ENCODE data around the gene PGPEP1.
"Not testable (repeated sequence)": the region's sequence is repeated elsewhere in the genome, so short reads cannot be mapped to it uniquely, and the experiment has no call there.

Gene PGPEP1

DNA sequence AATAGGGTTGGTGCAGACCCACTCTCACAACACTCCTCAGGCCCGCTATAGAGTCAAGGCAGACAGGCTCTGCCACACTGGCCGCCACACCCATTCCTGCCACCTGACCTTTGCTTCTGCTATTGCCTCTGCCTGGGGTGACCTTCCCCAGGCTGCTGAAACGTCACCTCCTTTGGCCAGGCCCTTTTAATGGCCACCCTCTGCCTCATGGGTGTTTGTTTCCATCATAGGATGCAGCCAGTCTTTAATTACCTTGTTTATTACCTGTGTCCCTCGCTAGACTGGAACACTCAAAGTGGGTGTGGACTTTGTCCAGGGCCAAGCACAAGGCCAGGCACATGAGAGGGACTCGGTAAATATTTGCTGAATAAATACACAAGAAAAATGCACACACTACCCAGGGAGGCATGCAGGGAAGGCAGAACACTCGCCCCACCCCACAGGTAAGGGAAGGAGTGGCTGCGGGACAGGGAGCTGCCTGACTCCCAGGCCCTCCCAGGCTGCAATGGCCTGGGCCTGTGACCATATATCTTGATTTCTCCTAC, 20.7 kb upstream of the PGPEP1 start:
- H3K27me3 Mint-ChIP-seq: no peaks in the 10 kb centered on the region
- peak overlapping the region; percentile 72 to 87 for H3K4me3 Mint-ChIP-seq
- DNase-seq: no peak
- no peaks in the 10 kb centered on the region for H3K9me3 Mint-ChIP-seq
- peak overlapping the region; percentile 85 to 87 for H3K27ac Mint-ChIP-seq
- no peak for ATAC-seq
- H3K4me1 Mint-ChIP-seq: peaks cover 83% of the 10 kb centered on the region

DNA sequence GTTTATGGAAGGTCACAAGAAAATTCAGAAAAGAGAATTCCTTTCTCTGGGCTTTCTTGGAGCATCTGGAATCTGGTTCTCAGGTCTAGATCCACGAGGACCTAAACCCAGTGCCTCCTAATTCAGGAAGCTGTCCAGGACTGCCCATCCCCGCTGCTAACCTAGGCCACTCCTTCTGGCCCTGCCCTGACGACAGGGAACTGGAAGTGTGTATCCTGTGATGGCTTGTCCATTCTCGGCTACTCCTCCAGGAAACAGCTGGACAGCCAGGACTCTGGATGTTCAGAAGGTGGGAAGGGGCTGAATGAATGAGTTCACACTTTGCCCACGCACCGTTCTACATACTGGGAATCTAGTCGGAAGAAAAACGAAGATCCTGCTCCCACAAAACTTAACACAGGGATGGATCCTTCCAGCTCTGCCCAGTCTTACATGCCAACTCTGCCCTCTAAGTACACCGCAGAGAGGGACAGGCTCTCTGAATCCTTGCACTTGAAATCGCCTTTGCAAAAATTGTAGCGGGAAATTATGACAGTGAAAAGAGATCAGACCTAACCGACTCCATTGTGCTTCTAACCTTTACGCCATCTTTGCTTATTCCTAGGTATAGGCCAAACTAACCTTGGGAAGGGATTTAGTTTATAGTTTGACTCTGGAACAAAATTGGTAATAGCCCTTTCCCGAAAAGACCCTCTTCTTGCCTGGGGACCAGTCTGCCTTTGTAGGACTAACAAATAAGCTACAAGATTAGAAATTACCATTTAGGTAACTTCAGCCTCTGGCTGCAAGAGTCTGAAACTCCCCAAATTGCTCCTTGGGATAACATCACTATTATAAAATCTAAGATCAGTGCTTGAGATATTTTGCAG, 19.3 kb upstream of the PGPEP1 start:
- no peak for ATAC-seq
- peaks cover 70% of the 10 kb centered on the region for H3K4me1 Mint-ChIP-seq
- no peak for DNase-seq

DNA sequence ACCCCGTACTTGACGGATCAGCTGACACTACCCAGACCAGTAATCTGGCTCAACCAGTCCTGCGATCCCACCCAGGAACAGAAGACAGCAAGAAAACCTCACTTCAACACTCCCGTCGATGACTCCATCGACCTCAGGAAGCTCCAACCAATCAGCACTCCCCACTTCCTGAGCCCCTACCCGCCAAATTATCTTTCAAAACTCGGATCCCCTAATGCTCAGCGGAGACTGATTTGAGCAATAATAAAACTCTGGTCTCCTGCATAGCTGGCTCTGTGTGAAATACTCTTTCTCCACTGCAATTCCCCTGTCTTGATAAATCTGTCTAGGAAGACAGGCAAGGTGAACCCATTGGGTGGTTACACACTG, 18.7 kb upstream of the PGPEP1 start:
- Mint-ChIP-seq H3K27me3 (no peaks in the 10 kb centered on the region), H3K9me3 (no peaks in the 10 kb centered on the region), H3K4me1 (peaks cover 64% of the 10 kb centered on the region), H3K27ac (peak overlapping the region; percentile 91 to 92), H3K4me3 (peak overlapping the region; percentile 91)
- ATAC-seq (no peak), DNase-seq (peak; percentile 25 to 54)

More for the DNA sequence above, 19.3 kb upstream of the PGPEP1 start:
- Mint-ChIP-seq H3K9me3 (no peaks in the 10 kb centered on the region), H3K27me3 (no peaks in the 10 kb centered on the region), H3K27ac (peak overlapping the region; percentile 91 to 92), H3K4me3 (peak overlapping the region; percentile 91)

GRCh38 chr19:18322318-18322758, 18.1 kb upstream of the PGPEP1 start:
- Mint-ChIP-seq H3K4me3 (peak overlapping the region; percentile 91), H3K9me3 (no peaks in the 10 kb centered on the region), H3K27me3 (no peaks in the 10 kb centered on the region), H3K27ac (peak overlapping the region; percentile 91 to 92), H3K4me1 (peaks cover 61% of the 10 kb centered on the region)
- ATAC-seq (peak; percentile 22), DNase-seq (peak; percentile 39 to 56)

- Mint-ChIP-seq H3K4me3 (peak within 1 kb of the TSS; percentile 91), H3K4me1 (peaks cover 55% of the 10 kb centered on the region), H3K27ac (peak within 1 kb of the TSS; percentile 92 to 96), H3K27me3 (no peaks in the 10 kb centered on the region), H3K9me3 (no peaks in the 10 kb centered on the region)
- ATAC-seq (peak; percentile 96), DNase-seq (peak; percentile 99 to 100)
Measured at GRCh38 chr19:18322759-18323460, 17.5 kb upstream of the PGPEP1 start, which contains the start of gene LSM4. TSS of gene LSM4 (minus strand) at chr19:18323076. CDS start at chr19:18323020, 56 bp downstream.

- Mint-ChIP-seq H3K4me3 (peak overlapping the region in 1 of 2 donors; percentile 91), H3K4me1 (peaks cover 53% of the 10 kb centered on the region)
- not testable (repeated sequence) for DNase-seq, H3K27me3 Mint-ChIP-seq, H3K27ac Mint-ChIP-seq, H3K9me3 Mint-ChIP-seq, ATAC-seq
Measured at GRCh38 chr19:18324373-18324731, 16.0 kb upstream of the PGPEP1 start.

GRCh38 chr19:18326772-18327171, 13.6 kb upstream of the PGPEP1 start:
- DNase-seq: no peak
- H3K27me3 Mint-ChIP-seq: no peaks in the 10 kb centered on the region

DNA sequence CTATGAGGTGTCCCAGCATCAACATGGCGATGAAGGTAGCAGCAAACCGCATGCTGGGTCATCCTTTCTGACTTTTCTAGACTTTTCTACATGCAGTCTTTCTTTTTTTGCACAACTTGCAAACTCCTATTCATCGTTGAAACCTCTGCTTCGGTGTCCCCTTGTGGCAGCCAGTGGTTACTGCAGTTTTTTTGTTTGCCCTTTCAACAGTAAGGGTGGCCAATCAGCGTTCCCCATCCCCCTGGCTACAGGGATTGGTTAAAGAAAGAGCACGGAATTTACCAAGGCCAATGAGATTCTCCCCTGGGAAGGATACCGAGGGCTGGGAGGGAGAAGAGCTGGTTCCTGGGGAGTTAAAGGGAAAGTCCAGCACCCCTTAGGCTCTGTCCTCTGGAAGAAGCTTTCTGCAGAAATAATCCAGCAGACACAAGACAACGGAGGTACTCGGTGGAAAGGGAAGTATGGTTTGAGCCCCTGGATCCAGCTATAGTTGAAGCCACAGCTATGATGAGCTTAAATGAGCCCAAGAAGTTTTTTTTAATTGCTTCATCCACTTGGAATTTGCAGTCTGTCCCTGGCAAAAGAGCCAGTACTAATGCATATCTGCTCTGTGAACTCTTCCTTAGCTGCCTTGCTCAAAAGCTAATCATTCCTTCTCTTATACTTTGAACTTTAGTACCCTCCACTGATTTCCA, 11.9 kb upstream of the PGPEP1 start:
- H3K27me3 Mint-ChIP-seq: no peaks in the 10 kb centered on the region
- no peak overlapping the region for H3K27ac Mint-ChIP-seq
- H3K4me3 Mint-ChIP-seq: peak overlapping the region; percentile 79 to 87
- H3K4me1 Mint-ChIP-seq: peaks cover 25% of the 10 kb centered on the region
- no peaks in the 10 kb centered on the region for H3K9me3 Mint-ChIP-seq
- DNase-seq (peak; percentile 84 to 90), ATAC-seq (peak; percentile 99)

More at GRCh38 chr19:18326772-18327171, 13.6 kb upstream of the PGPEP1 start:
- Mint-ChIP-seq H3K9me3 (no peaks in the 10 kb centered on the region), H3K4me3 (no peak overlapping the region), H3K4me1 (peaks cover 32% of the 10 kb centered on the region), H3K27ac (no peak overlapping the region)
- ATAC-seq: no peak

- Mint-ChIP-seq H3K27me3 (no peaks in the 10 kb centered on the region), H3K9me3 (no peaks in the 10 kb centered on the region), H3K4me3 (peak overlapping the region; percentile 79 to 87), H3K4me1 (peaks cover 20% of the 10 kb centered on the region), H3K27ac (no peak overlapping the region)
- ATAC-seq (no peak), DNase-seq (no peak)
Measured at GRCh38 chr19:18329035-18329376, 11.4 kb upstream of the PGPEP1 start.

DNA sequence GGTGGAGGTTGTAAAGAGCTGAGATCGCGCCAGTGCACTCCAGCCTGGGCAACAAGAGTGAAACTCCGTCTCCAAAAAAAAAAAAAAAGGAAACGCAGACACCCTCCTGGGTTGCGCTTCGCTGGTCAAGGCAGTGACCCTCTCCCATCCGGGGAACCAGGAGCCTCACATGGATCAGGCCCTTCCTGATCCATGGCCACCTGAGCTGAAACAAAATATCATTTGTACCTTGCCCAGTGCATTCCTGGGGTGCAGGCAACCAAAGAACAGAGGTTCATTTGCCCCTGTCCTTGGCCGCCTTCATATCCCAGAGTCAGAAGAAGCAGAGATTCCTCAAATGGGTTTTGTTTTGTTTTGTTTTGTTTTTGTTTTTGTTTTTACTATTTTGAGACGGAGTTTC, 9.5 kb upstream of the PGPEP1 start:
- Mint-ChIP-seq H3K4me1 (peaks cover 16% of the 10 kb centered on the region), H3K9me3 (no peaks in the 10 kb centered on the region), H3K4me3 (no peak overlapping the region), H3K27me3 (no peaks in the 10 kb centered on the region), H3K27ac (no peak overlapping the region)
- ATAC-seq: no peak
- no peak for DNase-seq

- Mint-ChIP-seq H3K27me3 (no peaks in the 10 kb centered on the region), H3K4me3 (no peak overlapping the region), H3K9me3 (no peaks in the 10 kb centered on the region), H3K27ac (no peak overlapping the region), H3K4me1 (peaks cover 16% of the 10 kb centered on the region)
- ATAC-seq (no peak), DNase-seq (no peak)
Measured at GRCh38 chr19:18332917-18333530, 7.4 kb upstream of the PGPEP1 start.

GRCh38 chr19:18333680-18334079, 6.7 kb upstream of the PGPEP1 start:
- no peak for DNase-seq
- H3K9me3 Mint-ChIP-seq: no peaks in the 10 kb centered on the region
- no peak for ATAC-seq
- no peaks in the 10 kb centered on the region for H3K27me3 Mint-ChIP-seq
- H3K4me3 Mint-ChIP-seq: no peak overlapping the region
- H3K27ac Mint-ChIP-seq: no peak overlapping the region
- H3K4me1 Mint-ChIP-seq: peaks cover 10% of the 10 kb centered on the region

GRCh38 chr19:18336121-18336520, 4.3 kb upstream of the PGPEP1 start:
- Mint-ChIP-seq H3K4me3 (no peak overlapping the region), H3K9me3 (no peaks in the 10 kb centered on the region), H3K27ac (no peak overlapping the region), H3K4me1 (peaks cover 8% of the 10 kb centered on the region), H3K27me3 (no peaks in the 10 kb centered on the region)
- DNase-seq (no peak), ATAC-seq (no peak)

DNA sequence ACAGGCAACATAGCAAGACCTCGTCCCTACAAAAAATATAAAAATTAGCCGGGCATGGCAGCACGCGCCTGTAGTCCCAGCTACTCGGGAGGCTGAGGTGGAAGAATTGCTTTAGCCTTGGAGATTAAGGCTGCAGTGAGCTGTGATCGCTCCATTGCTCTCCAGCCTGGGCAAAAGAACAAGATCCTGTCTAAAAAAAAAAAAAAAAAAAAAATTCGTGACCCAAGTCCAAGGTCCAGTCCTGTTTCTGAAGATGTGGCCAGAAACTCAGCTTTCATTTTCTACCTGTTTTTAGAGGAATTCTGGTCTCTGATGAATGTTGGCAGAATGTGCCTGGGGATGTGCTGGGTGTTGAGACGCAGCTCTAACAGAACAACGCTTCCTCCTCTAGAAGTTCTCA, 1.9 kb upstream of the PGPEP1 start:
- DNase-seq (no peak), ATAC-seq (no peak)
- peaks cover 22% of the 10 kb centered on the region for H3K4me1 Mint-ChIP-seq
- no peaks in the 10 kb centered on the region for H3K9me3 Mint-ChIP-seq
- H3K4me3 Mint-ChIP-seq: no peak overlapping the region
- H3K27me3 Mint-ChIP-seq: no peaks in the 10 kb centered on the region
- H3K27ac Mint-ChIP-seq: no peak overlapping the region

DNA sequence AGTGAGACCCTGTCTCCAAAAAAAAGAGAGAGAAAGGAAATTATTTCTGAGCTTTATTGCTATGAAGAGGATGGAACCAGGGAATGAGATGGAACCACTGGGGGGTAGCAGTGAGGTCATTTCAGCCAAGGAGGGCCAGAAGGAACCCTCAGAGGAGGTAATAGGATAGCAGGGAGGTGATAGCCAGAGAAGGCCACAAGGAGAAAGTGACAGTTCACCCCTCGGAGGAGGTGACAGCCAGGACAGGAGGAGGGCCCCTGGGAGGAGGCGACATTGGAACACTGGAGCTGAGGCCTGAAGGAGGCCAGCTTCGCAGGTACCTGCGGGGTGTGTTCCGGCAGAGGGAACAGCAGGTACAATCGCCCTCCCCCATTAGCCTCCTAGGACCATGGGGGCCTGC, 675 bp upstream of the PGPEP1 start:
- ATAC-seq (no peak), DNase-seq (no peak)
- H3K4me3 Mint-ChIP-seq: peak overlapping the region; percentile 86 to 90
- H3K27me3 Mint-ChIP-seq: no peaks in the 10 kb centered on the region
- H3K9me3 Mint-ChIP-seq: no peaks in the 10 kb centered on the region
- peaks cover 22% of the 10 kb centered on the region for H3K4me1 Mint-ChIP-seq
- peak overlapping the region in 1 of 2 donors; percentile 80 for H3K27ac Mint-ChIP-seq
